CD4-positive, alpha-beta T cell treated with Interferon gamma for 1 hour (primary cell): ENCODE results near the gene FRAS1.
"Not testable (repeated sequence)": the region's sequence is repeated elsewhere in the genome, so short reads cannot be mapped to it uniquely, and the experiment has no call there.

Experiments used
- DNase-seq: peaks from one replicate; pipeline ENCODE4 v3.0.0-alpha.2; 2020

FRAS1 gene

GRCh38 chr4:78460368-78460767 lies 403.2 kb downstream of the FRAS1 start:
- no peak for DNase-seq

GRCh38 chr4:78464265-78464664 lies 407.1 kb downstream of the FRAS1 start:
- DNase-seq = no peak

GRCh38 chr4:78467223-78467622 lies 410.1 kb downstream of the FRAS1 start:
- DNase-seq = not testable (repeated sequence)

GRCh38 chr4:78468272-78468671 lies 411.1 kb downstream of the FRAS1 start:
- no peak for DNase-seq

- DNase-seq = no peak
These were observed 419.1 kb downstream of the FRAS1 start for GRCh38 chr4:78476108-78476704.

- no peak for DNase-seq
These were observed 420.2 kb downstream of the FRAS1 start for GRCh38 chr4:78477276-78477675.

GRCh38 chr4:78478523-78478922 lies 421.4 kb downstream of the FRAS1 start:
- no peak for DNase-seq

- no peak for DNase-seq
These were observed 423.2 kb downstream of the FRAS1 start for GRCh38 chr4:78480286-78480685.

- no peak for DNase-seq
These were observed 424.1 kb downstream of the FRAS1 start for GRCh38 chr4:78481180-78481579.

GRCh38 chr4:78482281-78482680 lies 425.2 kb downstream of the FRAS1 start:
- no peak for DNase-seq

- no peak for DNase-seq
These were observed 426.7 kb downstream of the FRAS1 start for GRCh38 chr4:78483811-78484210.

GRCh38 chr4:78484574-78484973 lies 427.5 kb downstream of the FRAS1 start:
- DNase-seq = no peak

- DNase-seq = no peak
These were observed 436.6 kb downstream of the FRAS1 start for GRCh38 chr4:78493731-78494130.

- DNase-seq = no peak
These were observed 439.0 kb downstream of the FRAS1 start for GRCh38 chr4:78496021-78496643.

GRCh38 chr4:78506260-78506659 lies 449.1 kb downstream of the FRAS1 start:
- DNase-seq = not testable (repeated sequence)

GRCh38 chr4:78509043-78509442 lies 451.9 kb downstream of the FRAS1 start:
- DNase-seq = no peak

- DNase-seq = no peak
These were observed 453.0 kb downstream of the FRAS1 start for GRCh38 chr4:78510108-78510507.

GRCh38 chr4:78510681-78511080 lies 453.6 kb downstream of the FRAS1 start:
- no peak for DNase-seq

- no peak for DNase-seq
These were observed 455.3 kb downstream of the FRAS1 start for GRCh38 chr4:78512357-78512920.

GRCh38 chr4:78513411-78513975 lies 456.4 kb downstream of the FRAS1 start:
- DNase-seq = no peak

GRCh38 chr4:78517050-78517652 lies 460.0 kb downstream of the FRAS1 start:
- DNase-seq = no peak

GRCh38 chr4:78518561-78518960 lies 461.4 kb downstream of the FRAS1 start:
- no peak for DNase-seq

GRCh38 chr4:78519962-78520361 lies 462.8 kb downstream of the FRAS1 start:
- DNase-seq = no peak

- DNase-seq = no peak
These were observed 463.7 kb downstream of the FRAS1 start for GRCh38 chr4:78520808-78521226.
